Natural killer cell (primary cell): Measurements from ENCODE around the gene VAC14. TPM values are rescaled to one million over a fixed set of nuclear protein-coding genes. Genes with fewer than 3 reads are reported as not detected.

Experiments used
- ATAC-seq, 3 donors: fragments of 150-1000 bp in 2 of 3; fragments of 200-7000 bp in 1 of 3; cut with Tn5 transposase; 1 replicate in 1 of 3; 2 replicates in 2 of 3; pipeline ENCODE4 v1.10.0; 2021; ENCODE audit warnings: mild to moderate bottlenecking in 2 of 3, moderate library complexity in 2 of 3
- DNase-seq, 2 donors: peaks; one replicate each; pipeline versions ENCODE4 v3.0.0 to v3.0.0-alpha.2; 2013 to 2021; ENCODE audit warnings: mixed read lengths in 1 of 2
- H3K27ac ChIP-seq: one replicate; pipeline ENCODE4 v1.5.1; 2013; ENCODE audit warnings: mild to moderate bottlenecking, low read length
- H3K27me3 ChIP-seq: one replicate; pipeline ENCODE4 v1.6.1; 2013; ENCODE audit warnings: low read length; ENCODE audit not compliant: control insufficient read depth, insufficient read depth
- H3K36me3 ChIP-seq: one replicate; pipeline ENCODE4 v1.6.1; 2013; ENCODE audit warnings: low read length; ENCODE audit not compliant: control insufficient read depth, insufficient read depth
- H3K4me1 ChIP-seq: one replicate; pipeline ENCODE4 v1.6.1; 2013; ENCODE audit warnings: low read length; ENCODE audit not compliant: control insufficient read depth, insufficient read depth
- H3K4me3 ChIP-seq: one replicate; pipeline ENCODE4 v1.5.1; 2013; ENCODE audit warnings: low read length
- H3K9me3 ChIP-seq: one replicate; pipeline ENCODE4 v1.6.1; 2013; ENCODE audit warnings: low read length; ENCODE audit not compliant: control insufficient read depth, insufficient read depth
- H3K27ac Mint-ChIP-seq, 2 donors: one replicate each; pipeline ENCODE4 v1.8.0; 2022; ENCODE audit warnings: mild to moderate bottlenecking in 2 of 2, mixed read lengths in 2 of 2, moderate library complexity in 1 of 2
- H3K27me3 Mint-ChIP-seq, 2 donors: one replicate each; pipeline ENCODE4 v1.8.0; 2022; ENCODE audit warnings: low read depth in 2 of 2, mixed read lengths in 2 of 2
- H3K36me3 Mint-ChIP-seq: one replicate; pipeline ENCODE4 v1.8.0; 2022; ENCODE audit warnings: mixed read lengths
- H3K4me1 Mint-ChIP-seq, 2 donors: one replicate each; pipeline ENCODE4 v1.8.0; 2022; ENCODE audit warnings: mixed read lengths in 2 of 2
- H3K4me3 Mint-ChIP-seq: one replicate; pipeline ENCODE4 v1.8.0; 2022; ENCODE audit warnings: mild to moderate bottlenecking, moderate library complexity, mixed read lengths
- H3K9me3 Mint-ChIP-seq, 2 donors: one replicate each; pipeline ENCODE4 v1.8.0; 2022; ENCODE audit warnings: mixed read lengths in 2 of 2
- WGBS: methylation state at CpG from one replicate; pipeline ENCODE4 v1.1.7; 2013; ENCODE audit warnings: missing lambda C conversion rate; ENCODE audit not compliant: insufficient coverage; 5-methylcytosine and 5-hydroxymethylcytosine counted together
- intact Hi-C: fragments of 100-400 bp; cut with micrococcal nuclease; formaldehyde crosslinking; loops from one replicate; pipeline ENCODE4 v1.14.2; 2022
- total RNA-seq, 4 donors: library from RNA; stranded (reverse); fragments of 120-200 nt in 1 of 4; gene quantifications; one replicate each; pipeline versions ENCODE4 v1.2.3 to v1.2.4, GENCODE V29; 2013 to 2022
- TF ChIP-seq, protein P1 (sequence below): fragments of 200-600 bp; IDR thresholded peaks from one replicate; pipeline ENCODE4 v1.8.0; 2022; ENCODE audit warnings: antibody characterized with exemption

VAC14 gene
- total RNA-seq, 3 donors from 2014 or later (not counting 1 experiment from before 2014, with no cell fraction given): 33.9 to 45.6 (median 43.4) TPM

DNA sequence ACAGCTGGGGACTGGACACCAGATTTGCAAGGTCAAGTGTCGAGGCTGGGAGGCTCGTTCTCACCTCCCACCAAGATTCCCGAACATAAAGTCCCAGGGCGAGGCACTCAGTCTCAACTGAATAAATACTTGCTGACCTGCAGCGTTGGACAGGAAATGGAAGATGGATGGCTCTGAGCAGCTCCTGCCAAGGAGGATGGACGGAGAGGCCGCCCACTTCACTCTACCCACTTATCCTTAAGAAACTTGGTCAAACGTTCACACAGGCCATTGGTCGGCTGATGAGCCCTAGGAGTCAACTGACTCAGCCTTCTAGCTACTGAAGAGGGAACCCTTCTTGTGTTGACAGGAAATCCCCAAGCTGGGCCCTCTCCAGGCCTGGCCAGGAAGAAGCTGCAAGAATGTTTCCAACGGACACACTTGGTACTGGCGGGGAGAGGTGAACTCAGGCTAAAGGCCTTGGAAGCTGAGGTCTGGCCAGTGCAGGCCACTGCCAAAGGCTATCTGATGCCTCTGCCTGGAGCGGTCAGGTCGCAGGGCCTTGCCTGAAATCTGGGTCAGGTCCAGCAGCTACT is 50.0 kb downstream of the VAC14 start:
- Mint-ChIP-seq H3K4me1 (peaks cover 0 to 21% of the 10 kb centered on the region in 2 donors), H3K9me3 (no peaks in the 10 kb centered on the region), H3K27ac (no peak overlapping the region), H3K36me3 (no peaks in the 10 kb centered on the region), H3K4me3 (no peak overlapping the region), H3K27me3 (no peaks in the 10 kb centered on the region)
- ATAC-seq (no peak), DNase-seq (no peak)
- 76% methylated on average over 13 of the region's 13 CpGs for WGBS
- Histone ChIP-seq H3K27me3 (no peaks in the 10 kb centered on the region), H3K9me3 (no peaks in the 10 kb centered on the region), H3K27ac (no peak overlapping the region), H3K36me3 (peaks cover 8% of the 10 kb centered on the region), H3K4me1 (peaks cover 13% of the 10 kb centered on the region), H3K4me3 (no peak overlapping the region)
- TF ChIP-seq, protein P1, sequence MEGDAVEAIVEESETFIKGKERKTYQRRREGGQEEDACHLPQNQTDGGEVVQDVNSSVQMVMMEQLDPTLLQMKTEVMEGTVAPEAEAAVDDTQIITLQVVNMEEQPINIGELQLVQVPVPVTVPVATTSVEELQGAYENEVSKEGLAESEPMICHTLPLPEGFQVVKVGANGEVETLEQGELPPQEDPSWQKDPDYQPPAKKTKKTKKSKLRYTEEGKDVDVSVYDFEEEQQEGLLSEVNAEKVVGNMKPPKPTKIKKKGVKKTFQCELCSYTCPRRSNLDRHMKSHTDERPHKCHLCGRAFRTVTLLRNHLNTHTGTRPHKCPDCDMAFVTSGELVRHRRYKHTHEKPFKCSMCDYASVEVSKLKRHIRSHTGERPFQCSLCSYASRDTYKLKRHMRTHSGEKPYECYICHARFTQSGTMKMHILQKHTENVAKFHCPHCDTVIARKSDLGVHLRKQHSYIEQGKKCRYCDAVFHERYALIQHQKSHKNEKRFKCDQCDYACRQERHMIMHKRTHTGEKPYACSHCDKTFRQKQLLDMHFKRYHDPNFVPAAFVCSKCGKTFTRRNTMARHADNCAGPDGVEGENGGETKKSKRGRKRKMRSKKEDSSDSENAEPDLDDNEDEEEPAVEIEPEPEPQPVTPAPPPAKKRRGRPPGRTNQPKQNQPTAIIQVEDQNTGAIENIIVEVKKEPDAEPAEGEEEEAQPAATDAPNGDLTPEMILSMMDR: no peak
- intact Hi-C loops: no loop called here

GRCh38 chr16:70749681-70750601 is 51.0 kb downstream of the VAC14 start:
- ATAC-seq: no peak
- Histone ChIP-seq H3K9me3 (no peaks in the 10 kb centered on the region), H3K4me1 (peaks cover 13% of the 10 kb centered on the region), H3K36me3 (peaks cover 5% of the 10 kb centered on the region), H3K27ac (no peak overlapping the region), H3K27me3 (no peaks in the 10 kb centered on the region), H3K4me3 (no peak overlapping the region)
- DNase-seq: no peak
- TF ChIP-seq, protein P1: no peak
- WGBS: 95% methylated on average over 16 of the region's 16 CpGs
- no peaks in the 10 kb centered on the region for H3K9me3 Mint-ChIP-seq
- no peaks in the 10 kb centered on the region for H3K27me3 Mint-ChIP-seq
- peaks cover 0 to 21% of the 10 kb centered on the region in 2 donors for H3K4me1 Mint-ChIP-seq
- intact Hi-C loops: no loop called here
- H3K36me3 Mint-ChIP-seq: no peaks in the 10 kb centered on the region
- H3K4me3 Mint-ChIP-seq: no peak overlapping the region
- no peak overlapping the region for H3K27ac Mint-ChIP-seq

DNA sequence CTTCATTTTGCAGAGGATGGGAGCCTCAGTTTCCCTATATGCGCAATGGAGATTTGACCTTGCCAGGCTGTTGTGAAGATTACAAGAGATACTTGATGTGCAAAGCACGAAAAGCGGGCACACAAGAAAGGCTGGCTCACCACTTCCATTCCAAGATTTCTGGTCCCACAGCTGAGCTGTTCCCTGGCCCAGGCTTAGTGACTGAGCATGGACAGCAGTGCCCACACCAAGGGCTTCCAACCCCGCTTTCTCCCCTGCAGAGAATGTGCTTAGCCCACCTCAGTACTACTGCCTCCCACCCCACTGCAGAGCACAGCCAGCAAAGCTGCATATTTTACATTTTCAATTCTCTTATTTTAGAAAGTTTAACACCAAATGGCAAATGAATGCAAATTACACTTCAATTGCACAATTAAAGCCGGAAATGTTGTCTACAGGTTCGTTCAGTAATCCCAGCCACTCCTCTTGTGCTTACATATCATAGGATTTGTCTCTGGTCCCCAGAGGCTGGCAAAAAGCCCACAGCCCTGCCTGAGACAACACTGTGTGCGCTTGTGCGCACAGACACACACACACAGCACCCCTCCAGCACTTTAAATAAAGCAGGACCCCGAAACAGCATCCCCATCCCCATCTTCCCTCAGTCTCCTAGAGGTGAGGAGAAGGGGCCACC is 51.8 kb downstream of the VAC14 start:
- Mint-ChIP-seq H3K36me3 (no peaks in the 10 kb centered on the region), H3K27ac (no peak overlapping the region), H3K4me3 (no peak overlapping the region), H3K27me3 (no peaks in the 10 kb centered on the region), H3K9me3 (no peaks in the 10 kb centered on the region), H3K4me1 (peaks cover 0 to 21% of the 10 kb centered on the region in 2 donors)
- DNase-seq: no peak
- Histone ChIP-seq H3K36me3 (peaks cover 9% of the 10 kb centered on the region), H3K27ac (no peak overlapping the region), H3K9me3 (no peaks in the 10 kb centered on the region), H3K4me1 (peaks cover 15% of the 10 kb centered on the region), H3K27me3 (no peaks in the 10 kb centered on the region), H3K4me3 (no peak overlapping the region)
- ATAC-seq: no peak
- TF ChIP-seq, protein P1: no peak
- 85% methylated on average over 6 of the region's 9 CpGs for WGBS
- intact Hi-C loops: no loop called here
